Activated B cell treated with CpG ODN at 0.5 μM for 24 hours (primary cell): ENCODE measurements around the gene EDNRA. TPM values are rescaled to one million over a fixed set of nuclear protein-coding genes. Genes with fewer than 3 reads are reported as not detected.

Experiments
- ATAC-seq: fragments of 200-7000 bp; cut with Tn5 transposase; one replicate; pipeline ENCODE4 v1.10.0; 2021; ENCODE audit warnings: low read depth, mild to moderate bottlenecking, moderate library complexity
- CTCF ChIA-PET: fragments of 350-600 bp; sonication (Branson Sonifier 250); formaldehyde crosslinking; loops from one replicate; lab custom pipeline; 2021; ENCODE audit warnings: antibody characterized with exemption; lab: Charles Lee
- POLR2A ChIA-PET: fragments of 350-600 bp; sonication (Branson Sonifier 250); formaldehyde crosslinking; loops from one replicate; lab custom pipeline; 2021; ENCODE audit warnings: antibody characterized with exemption; lab: Charles Lee
- DNase-seq: peaks from one replicate; pipeline ENCODE4 v3.0.0; 2022
- H3K27ac Mint-ChIP-seq: one replicate; pipeline ENCODE4 v1.8.0; 2020; ENCODE audit warnings: mixed read lengths
- H3K27me3 Mint-ChIP-seq: one replicate; pipeline ENCODE4 v1.8.0; 2021; ENCODE audit warnings: mixed read lengths
- H3K36me3 Mint-ChIP-seq: one replicate; pipeline ENCODE4 v1.8.0; 2021; ENCODE audit warnings: low read depth, mixed read lengths
- H3K4me1 Mint-ChIP-seq: one replicate; pipeline ENCODE4 v1.8.0; 2021; ENCODE audit warnings: mixed read lengths
- H3K4me3 Mint-ChIP-seq: one replicate; pipeline ENCODE4 v1.8.0; 2020; ENCODE audit warnings: mild to moderate bottlenecking, mixed read lengths
- H3K9me3 Mint-ChIP-seq: one replicate; pipeline ENCODE4 v1.8.0; 2020; ENCODE audit warnings: mixed read lengths
- intact Hi-C: fragments of 100-400 bp; cut with micrococcal nuclease; formaldehyde crosslinking; loops from one replicate; pipeline ENCODE4 v1.15.1; 2024
- total RNA-seq: library from RNA; stranded (reverse); gene quantifications from 2 replicates; pipeline ENCODE4 v1.2.3, GENCODE V29; 2022
- TF ChIP-seq, protein P1 (sequence below): fragments of 200-600 bp; IDR thresholded peaks from one replicate; pipeline ENCODE4 v1.8.0; 2022; ENCODE audit warnings: antibody characterized with exemption, mild to moderate bottlenecking

The EDNRA gene
- total RNA-seq, 1 donor from 2014 or later, result not detected

GRCh38 chr4:147508346-147508745, 27.4 kb downstream of the EDNRA start:
- TF ChIP-seq, protein P1, sequence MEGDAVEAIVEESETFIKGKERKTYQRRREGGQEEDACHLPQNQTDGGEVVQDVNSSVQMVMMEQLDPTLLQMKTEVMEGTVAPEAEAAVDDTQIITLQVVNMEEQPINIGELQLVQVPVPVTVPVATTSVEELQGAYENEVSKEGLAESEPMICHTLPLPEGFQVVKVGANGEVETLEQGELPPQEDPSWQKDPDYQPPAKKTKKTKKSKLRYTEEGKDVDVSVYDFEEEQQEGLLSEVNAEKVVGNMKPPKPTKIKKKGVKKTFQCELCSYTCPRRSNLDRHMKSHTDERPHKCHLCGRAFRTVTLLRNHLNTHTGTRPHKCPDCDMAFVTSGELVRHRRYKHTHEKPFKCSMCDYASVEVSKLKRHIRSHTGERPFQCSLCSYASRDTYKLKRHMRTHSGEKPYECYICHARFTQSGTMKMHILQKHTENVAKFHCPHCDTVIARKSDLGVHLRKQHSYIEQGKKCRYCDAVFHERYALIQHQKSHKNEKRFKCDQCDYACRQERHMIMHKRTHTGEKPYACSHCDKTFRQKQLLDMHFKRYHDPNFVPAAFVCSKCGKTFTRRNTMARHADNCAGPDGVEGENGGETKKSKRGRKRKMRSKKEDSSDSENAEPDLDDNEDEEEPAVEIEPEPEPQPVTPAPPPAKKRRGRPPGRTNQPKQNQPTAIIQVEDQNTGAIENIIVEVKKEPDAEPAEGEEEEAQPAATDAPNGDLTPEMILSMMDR, result no peak
- no peaks in the 10 kb centered on the region for H3K36me3 Mint-ChIP-seq
- H3K27ac Mint-ChIP-seq, result no peak overlapping the region
- ChIA-PET POLR2A (no interaction called here), CTCF (no interaction called here)
- H3K9me3 Mint-ChIP-seq, result no peaks in the 10 kb centered on the region
- DNase-seq (no peak), ATAC-seq (no peak)
- no peaks in the 10 kb centered on the region for H3K27me3 Mint-ChIP-seq
- intact Hi-C loops, result no loop called here
- no peak overlapping the region for H3K4me3 Mint-ChIP-seq
- no peaks in the 10 kb centered on the region for H3K4me1 Mint-ChIP-seq

- H3K36me3 Mint-ChIP-seq, result no peaks in the 10 kb centered on the region
- H3K27me3 Mint-ChIP-seq, result no peaks in the 10 kb centered on the region
- no peak overlapping the region for H3K4me3 Mint-ChIP-seq
- H3K9me3 Mint-ChIP-seq, result no peaks in the 10 kb centered on the region
- CTCF ChIA-PET, result interaction anchor here (0.7 kb wide), 1 partner anchor 59 kb away, joined by 3 read pairs; no protein-coding TSS in a partner anchor
- no peak for DNase-seq
- ATAC-seq, result no peak
- H3K27ac Mint-ChIP-seq, result no peak overlapping the region
- TF ChIP-seq, protein P1, result no peak
- intact Hi-C loops, result no loop called here
- POLR2A ChIA-PET, result no interaction called here
- no peaks in the 10 kb centered on the region for H3K4me1 Mint-ChIP-seq
These were observed 28.5 kb downstream of the EDNRA start for GRCh38 chr4:147509386-147509785.

DNA sequence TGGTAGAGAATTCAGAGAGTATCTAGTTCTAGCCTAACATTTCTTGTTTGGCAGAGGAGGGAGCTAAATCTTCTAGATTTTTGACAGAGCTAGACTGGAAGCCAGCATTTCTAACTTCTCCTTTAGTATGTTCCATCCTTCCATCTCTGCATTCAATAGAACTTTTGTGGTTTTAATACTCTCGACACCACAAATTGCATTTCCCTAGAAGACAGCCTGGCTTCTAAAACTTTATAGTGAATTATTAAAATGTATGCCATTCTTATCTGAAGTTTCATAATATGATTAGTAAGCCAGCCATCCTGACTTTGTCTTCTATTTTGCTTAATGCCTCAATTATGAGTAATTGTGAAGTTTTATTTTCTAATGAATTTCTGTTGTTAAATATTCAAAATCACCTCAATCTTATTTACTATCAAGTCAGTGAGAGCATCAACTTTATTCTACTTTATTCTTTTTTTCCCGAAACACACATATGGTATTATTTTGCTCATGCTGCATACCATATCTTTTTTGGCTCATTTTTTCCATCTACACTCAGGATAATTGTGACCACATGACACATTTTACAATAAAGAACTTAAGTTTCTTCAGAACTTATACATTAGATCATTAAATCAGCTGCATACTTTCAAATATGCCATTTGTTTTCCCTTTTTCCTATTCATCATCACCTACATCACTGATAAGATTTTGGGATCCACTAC, 30.2 kb downstream of the EDNRA start:
- H3K36me3 Mint-ChIP-seq, result no peaks in the 10 kb centered on the region
- DNase-seq, result no peak
- intact Hi-C loops, result no loop called here
- H3K9me3 Mint-ChIP-seq, result no peaks in the 10 kb centered on the region
- ChIA-PET CTCF (interaction anchor here (1.0 kb wide), 1 partner anchor 8 kb away, joined by 8 read pairs; no protein-coding TSS in a partner anchor), POLR2A (no interaction called here)
- ATAC-seq, result no peak
- no peaks in the 10 kb centered on the region for H3K4me1 Mint-ChIP-seq
- TF ChIP-seq, protein P1, result no peak
- no peak overlapping the region for H3K27ac Mint-ChIP-seq
- H3K27me3 Mint-ChIP-seq, result no peaks in the 10 kb centered on the region
- H3K4me3 Mint-ChIP-seq, result no peak overlapping the region

DNA sequence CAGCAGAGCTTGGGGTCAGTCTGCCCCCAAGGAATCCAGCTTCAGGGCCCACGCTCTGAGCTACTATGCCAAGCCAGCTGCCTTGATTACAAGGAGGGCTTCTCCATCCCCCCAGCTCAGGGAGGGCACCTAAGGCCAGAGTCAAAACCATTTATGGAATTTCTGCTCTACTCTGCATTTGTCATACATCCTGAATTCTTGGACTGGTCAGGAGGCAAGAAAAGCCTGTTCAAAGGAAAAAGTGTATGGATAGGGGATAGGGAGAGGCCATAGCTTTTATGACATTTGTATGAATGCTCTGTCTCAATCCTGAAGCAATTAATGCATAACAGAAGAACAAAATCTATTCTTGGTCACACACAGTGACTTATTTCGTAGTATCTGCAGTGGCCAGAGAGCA, 32.2 kb downstream of the EDNRA start:
- Mint-ChIP-seq H3K9me3 (no peaks in the 10 kb centered on the region), H3K36me3 (no peaks in the 10 kb centered on the region), H3K27ac (no peak overlapping the region), H3K27me3 (peaks cover 2% of the 10 kb centered on the region), H3K4me1 (no peaks in the 10 kb centered on the region), H3K4me3 (no peak overlapping the region)
- ATAC-seq (no peak), DNase-seq (no peak)
- TF ChIP-seq, protein P1, result no peak
- CTCF ChIA-PET, result no interaction called here
- intact Hi-C loops, result no loop called here
- POLR2A ChIA-PET, result no interaction called here

DNA sequence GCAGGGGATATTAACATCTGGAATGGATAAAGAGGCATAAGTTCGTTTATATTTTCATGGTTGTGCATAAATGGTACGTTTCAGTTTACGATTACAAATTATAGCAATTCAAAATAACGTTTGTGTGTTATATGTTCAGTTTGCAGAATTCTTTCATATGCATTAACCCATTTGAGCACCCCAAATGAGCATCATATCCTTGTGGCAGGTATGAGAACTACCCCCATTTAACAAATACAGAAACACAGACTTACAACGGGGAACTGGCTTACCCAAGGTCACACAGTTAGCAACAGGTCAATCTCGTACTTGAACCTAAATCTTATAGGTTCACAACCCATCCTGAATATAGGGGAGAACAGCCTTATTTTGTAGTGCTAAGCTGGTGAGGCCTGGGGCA, 33.1 kb downstream of the EDNRA start:
- Mint-ChIP-seq H3K27me3 (peaks cover 3% of the 10 kb centered on the region), H3K4me3 (no peak overlapping the region), H3K9me3 (no peaks in the 10 kb centered on the region), H3K4me1 (no peaks in the 10 kb centered on the region), H3K36me3 (no peaks in the 10 kb centered on the region), H3K27ac (no peak overlapping the region)
- ChIA-PET CTCF (no interaction called here), POLR2A (no interaction called here)
- TF ChIP-seq, protein P1, result no peak
- ATAC-seq, result no peak
- intact Hi-C loops, result no loop called here
- DNase-seq, result no peak
